Measurements from ENCODE around the gene SEMA5B.

GRCh38 chr3:122880173-122880572 is 147.4 kb downstream of the SEMA5B start:
- TF ChIP-seq, protein P1, sequence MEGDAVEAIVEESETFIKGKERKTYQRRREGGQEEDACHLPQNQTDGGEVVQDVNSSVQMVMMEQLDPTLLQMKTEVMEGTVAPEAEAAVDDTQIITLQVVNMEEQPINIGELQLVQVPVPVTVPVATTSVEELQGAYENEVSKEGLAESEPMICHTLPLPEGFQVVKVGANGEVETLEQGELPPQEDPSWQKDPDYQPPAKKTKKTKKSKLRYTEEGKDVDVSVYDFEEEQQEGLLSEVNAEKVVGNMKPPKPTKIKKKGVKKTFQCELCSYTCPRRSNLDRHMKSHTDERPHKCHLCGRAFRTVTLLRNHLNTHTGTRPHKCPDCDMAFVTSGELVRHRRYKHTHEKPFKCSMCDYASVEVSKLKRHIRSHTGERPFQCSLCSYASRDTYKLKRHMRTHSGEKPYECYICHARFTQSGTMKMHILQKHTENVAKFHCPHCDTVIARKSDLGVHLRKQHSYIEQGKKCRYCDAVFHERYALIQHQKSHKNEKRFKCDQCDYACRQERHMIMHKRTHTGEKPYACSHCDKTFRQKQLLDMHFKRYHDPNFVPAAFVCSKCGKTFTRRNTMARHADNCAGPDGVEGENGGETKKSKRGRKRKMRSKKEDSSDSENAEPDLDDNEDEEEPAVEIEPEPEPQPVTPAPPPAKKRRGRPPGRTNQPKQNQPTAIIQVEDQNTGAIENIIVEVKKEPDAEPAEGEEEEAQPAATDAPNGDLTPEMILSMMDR (IDR thresholded peaks at IDR 0.05), result no peak
- TF ChIP-seq POLR2A (IDR thresholded peaks at IDR 0.05), result no peak
